Suprapubic skin (tissue), 3 donors: Measurements from ENCODE around the gene TRIM7.

ENCODE experiments used
- CTCF ChIP-seq, 2 donors: fragments of 200-600 bp in 1 of 2; fragments of 450-650 bp in 1 of 2; sonication (generic) in 1 of 2; IDR thresholded peaks; one replicate each; pipeline ENCODE4 v1.5.1; 2016 to 2019; ENCODE audit warnings: antibody characterized with exemption in 2 of 2, mild to moderate bottlenecking in 1 of 2, moderate library complexity in 1 of 2
- POLR2A ChIP-seq, 2 donors: fragments of 450-650 bp; IDR thresholded peaks; one replicate each; pipeline ENCODE4 v1.6.1; 2017; ENCODE audit warnings: antibody characterized with exemption in 2 of 2, mild to moderate bottlenecking in 2 of 2, moderate library complexity in 2 of 2

GRCh38 chr5:181170996-181171395 lies 34.0 kb downstream of the TRIM7 start:
- TF ChIP-seq CTCF (IDR thresholded peaks at IDR 0.05) = no peak
- TF ChIP-seq POLR2A (IDR thresholded peaks at IDR 0.05) = no peak
